Endometrial microvascular endothelial cells (primary cell): Measurements from ENCODE around the gene GALNT10. TPM values are rescaled to one million over a fixed set of nuclear protein-coding genes. Genes with fewer than 3 reads are reported as not detected.

ENCODE experiments used
- in situ Hi-C: cut with HindIII; loops from 2 replicates; pipeline ENCODE4 v1.10.0; 2017; ENCODE audit warnings: low sequenced_read_pairs, low pct_unique_long_range_greater_than_20kb; ENCODE audit errors: inconsistent ontology term
- total RNA-seq: library from RNA; depleted of rRNA; stranded (reverse); fragments of >200 nt; gene quantifications from one replicate; pipeline ENCODE4 v1.2.3, GENCODE V29; 2015; ENCODE audit errors: inconsistent ontology term

GALNT10 gene
- total RNA-seq, 1 donor from 2014 or later = 55.1 TPM

- in situ Hi-C loops = loop anchor here (25.0 kb wide), 1 partner anchor 189 kb away; the partner anchor contains the start of gene GALNT10
Observed at GRCh38 chr5:154376481-154376880, 185.9 kb downstream of the GALNT10 start.

DNA sequence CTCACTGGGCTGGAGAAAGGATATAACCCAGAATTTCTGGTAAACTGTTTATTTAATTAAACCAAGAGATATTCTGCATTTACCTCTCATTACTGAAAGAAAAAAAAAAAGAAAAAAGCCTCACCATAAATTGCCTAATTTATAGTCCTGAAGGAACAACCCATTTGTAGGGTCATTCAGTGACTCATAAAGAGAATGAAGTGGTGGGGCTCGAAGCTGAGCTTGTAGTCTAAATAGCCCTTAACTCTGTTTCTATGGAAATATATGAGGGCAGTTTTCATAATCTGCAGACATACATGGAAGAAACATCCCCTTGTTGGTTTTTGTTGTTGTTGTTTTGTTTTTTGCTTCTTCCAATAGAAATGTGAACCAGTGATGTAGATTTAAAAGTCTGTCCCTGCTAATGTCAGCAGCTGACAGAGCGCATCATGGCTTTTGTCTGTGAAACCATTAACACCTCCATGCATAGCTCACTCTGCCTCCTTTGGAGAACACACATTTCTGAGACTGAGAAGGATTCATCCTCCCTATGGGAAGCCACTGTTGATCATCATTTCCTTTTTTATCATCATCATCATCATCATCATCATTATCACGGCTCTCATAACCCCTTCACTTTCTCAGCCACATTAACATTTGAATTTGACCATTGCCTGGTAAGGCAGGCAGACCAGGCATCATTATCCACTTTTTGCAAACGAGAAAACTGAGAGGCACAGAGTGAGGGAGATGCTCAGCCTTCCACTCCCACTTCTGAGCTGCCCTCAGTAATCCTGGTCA, 187.4 kb downstream of the GALNT10 start:
- in situ Hi-C loops = loop anchor here (25.0 kb wide), 1 partner anchor 191 kb away; the partner anchor contains the start of gene GALNT10

- in situ Hi-C loops = loop anchor here (25.0 kb wide), 1 partner anchor 193 kb away; the partner anchor contains the start of gene GALNT10
Observed at GRCh38 chr5:154380263-154380662, 189.7 kb downstream of the GALNT10 start.

DNA sequence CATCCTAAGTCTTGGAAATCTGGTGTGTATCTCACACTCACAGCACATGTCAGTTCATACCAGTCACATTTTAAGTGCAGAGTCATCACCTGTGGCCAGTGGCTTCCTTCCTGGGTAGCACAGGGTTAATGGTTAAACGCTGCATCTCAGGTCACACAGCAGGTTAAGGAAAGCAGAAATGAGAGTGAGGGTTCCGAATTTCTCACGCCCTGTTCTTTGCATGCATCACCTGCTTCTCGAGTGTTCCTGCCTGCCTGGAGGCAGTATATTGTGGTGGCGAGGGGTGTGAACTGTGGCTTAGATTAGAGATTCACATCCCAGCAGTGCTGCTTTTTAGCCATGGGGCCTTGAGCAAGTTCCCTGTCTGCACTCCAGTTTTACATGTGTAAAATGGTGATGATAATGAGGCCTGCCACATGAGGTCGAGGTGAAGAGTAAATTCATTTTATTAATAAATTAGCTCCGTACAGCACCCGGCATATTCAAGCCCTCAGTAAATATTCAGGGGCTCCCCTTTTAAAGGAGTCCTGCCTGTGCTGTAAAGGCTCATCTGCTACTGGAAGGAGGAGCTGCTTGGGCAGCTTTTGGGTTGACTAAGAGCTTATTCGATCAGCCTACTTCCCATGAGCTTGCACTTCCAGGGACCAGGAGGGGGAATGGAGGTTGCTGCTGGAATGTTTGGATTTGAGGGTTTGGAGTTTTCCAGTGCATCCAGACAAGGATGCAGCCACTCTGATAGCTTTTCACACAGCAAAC, 194.1 kb downstream of the GALNT10 start:
- in situ Hi-C loops = loop anchor here (25.0 kb wide), 1 partner anchor 197 kb away; the partner anchor contains the start of gene GALNT10

DNA sequence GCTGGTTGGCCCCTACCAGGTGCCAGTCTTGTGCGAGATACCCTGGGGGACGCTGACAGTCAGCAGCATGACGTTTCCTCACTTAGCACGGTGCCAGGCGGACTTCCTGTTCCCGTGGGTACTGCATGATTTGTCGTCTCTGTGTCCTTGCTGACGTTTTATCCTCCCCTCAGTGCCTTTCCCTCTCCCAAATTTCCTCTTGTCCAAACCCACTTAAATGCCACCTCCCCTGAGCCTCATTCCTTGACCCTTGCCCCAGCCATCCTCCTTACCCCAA, 194.6 kb downstream of the GALNT10 start:
- in situ Hi-C loops = loop anchor here (25.0 kb wide), 1 partner anchor 198 kb away; the partner anchor contains the start of gene GALNT10

- in situ Hi-C loops = loop anchor here (25.0 kb wide), 1 partner anchor 200 kb away; the partner anchor contains the start of gene GALNT10
Observed at GRCh38 chr5:154386952-154387629, 196.6 kb downstream of the GALNT10 start.

GRCh38 chr5:154388842-154389241, 198.3 kb downstream of the GALNT10 start:
- in situ Hi-C loops = loop anchor here (25.0 kb wide), 1 partner anchor 202 kb away; the partner anchor contains the start of gene GALNT10

GRCh38 chr5:154390096-154390495, 199.6 kb downstream of the GALNT10 start:
- in situ Hi-C loops = loop anchor here (25.0 kb wide), 1 partner anchor 203 kb away; the partner anchor contains the start of gene GALNT10

- in situ Hi-C loops = loop anchor here (25.0 kb wide), 1 partner anchor 204 kb away; the partner anchor contains the start of gene GALNT10
Observed at GRCh38 chr5:154390746-154391359, 200.3 kb downstream of the GALNT10 start.

DNA sequence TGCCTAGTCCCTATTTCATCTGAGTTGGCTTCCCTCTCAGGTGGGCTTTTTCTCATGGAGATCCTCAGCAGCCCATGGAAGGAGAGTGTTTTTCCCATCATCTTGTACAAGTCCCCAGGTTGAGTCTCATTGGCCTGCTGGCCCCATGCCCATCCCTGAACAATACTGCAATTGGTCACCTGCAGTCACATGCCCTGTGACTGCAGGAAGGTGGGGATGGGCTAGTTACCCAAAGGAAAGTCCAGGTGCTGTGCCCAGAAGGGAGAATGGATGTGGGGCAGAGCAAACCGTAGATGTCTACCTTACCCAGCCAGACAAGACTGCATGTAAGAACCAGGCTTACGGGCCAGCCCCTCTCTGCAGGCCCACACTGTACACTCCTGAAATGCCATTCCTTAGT, 201.3 kb downstream of the GALNT10 start:
- in situ Hi-C loops = loop anchor here (25.0 kb wide), 1 partner anchor 204 kb away; the partner anchor contains the start of gene GALNT10

- in situ Hi-C loops = loop anchor here (25.0 kb wide), 1 partner anchor 207 kb away; the partner anchor contains the start of gene GALNT10
Observed at GRCh38 chr5:154393850-154394249, 203.3 kb downstream of the GALNT10 start.

DNA sequence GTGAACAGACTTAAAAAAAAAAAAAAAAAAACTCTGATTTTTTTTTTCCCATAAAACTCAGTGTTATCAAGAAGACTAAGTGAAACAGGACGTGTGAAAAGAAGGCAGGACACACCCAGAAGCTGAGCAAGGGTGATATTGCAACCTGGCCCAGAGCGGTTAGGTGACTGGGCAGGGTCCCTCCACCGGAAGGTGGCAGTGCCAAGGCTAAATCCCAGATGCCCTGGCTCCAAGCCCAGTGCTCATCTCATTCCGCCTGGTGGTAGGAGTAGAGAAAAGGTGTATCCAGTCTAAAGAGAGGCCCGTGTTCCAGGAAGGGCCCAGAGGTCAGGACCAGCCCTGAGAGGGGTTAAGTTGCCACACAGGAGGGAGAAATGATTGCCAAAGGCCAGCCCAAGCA, 203.8 kb downstream of the GALNT10 start:
- in situ Hi-C loops = loop anchor here (25.0 kb wide), 1 partner anchor 207 kb away; the partner anchor contains the start of gene GALNT10

DNA sequence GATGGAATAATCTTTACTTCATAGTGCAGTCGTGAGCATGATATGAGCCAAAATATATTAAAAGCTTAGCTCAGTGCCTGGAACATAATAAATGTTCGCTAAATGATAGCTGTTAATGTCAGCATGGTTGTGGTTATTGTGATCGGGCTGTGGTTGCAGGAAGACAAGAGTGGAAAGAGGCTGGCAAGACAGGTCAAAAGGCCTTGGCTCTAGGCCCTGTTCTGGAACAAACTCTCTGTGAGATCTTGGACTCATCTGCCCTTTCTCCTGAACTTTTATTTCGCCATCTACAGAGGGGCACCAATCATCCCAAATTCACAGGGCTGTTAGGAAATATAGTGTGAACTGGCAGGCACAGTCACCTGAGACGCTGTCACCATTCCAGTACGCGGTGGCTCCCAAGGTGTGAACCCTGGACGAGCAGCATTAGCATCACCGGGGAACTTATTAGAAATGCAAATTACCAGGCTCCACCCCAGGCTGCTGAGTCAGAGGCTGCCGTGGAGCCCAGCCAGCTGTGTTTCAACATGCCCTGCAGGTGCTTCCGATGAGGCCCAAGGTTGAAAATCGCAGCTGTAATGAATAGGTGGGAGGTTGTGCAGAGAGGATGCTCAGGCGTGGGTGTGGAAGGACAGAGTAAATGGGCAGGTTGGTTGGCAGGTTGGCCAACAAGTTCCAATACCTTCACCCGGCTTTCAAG, 205.0 kb downstream of the GALNT10 start:
- in situ Hi-C loops = loop anchor here (25.0 kb wide), 1 partner anchor 208 kb away; the partner anchor contains the start of gene GALNT10

GRCh38 chr5:154396128-154396527, 205.6 kb downstream of the GALNT10 start:
- in situ Hi-C loops = loop anchor here (25.0 kb wide), 1 partner anchor 209 kb away; the partner anchor contains the start of gene GALNT10

DNA sequence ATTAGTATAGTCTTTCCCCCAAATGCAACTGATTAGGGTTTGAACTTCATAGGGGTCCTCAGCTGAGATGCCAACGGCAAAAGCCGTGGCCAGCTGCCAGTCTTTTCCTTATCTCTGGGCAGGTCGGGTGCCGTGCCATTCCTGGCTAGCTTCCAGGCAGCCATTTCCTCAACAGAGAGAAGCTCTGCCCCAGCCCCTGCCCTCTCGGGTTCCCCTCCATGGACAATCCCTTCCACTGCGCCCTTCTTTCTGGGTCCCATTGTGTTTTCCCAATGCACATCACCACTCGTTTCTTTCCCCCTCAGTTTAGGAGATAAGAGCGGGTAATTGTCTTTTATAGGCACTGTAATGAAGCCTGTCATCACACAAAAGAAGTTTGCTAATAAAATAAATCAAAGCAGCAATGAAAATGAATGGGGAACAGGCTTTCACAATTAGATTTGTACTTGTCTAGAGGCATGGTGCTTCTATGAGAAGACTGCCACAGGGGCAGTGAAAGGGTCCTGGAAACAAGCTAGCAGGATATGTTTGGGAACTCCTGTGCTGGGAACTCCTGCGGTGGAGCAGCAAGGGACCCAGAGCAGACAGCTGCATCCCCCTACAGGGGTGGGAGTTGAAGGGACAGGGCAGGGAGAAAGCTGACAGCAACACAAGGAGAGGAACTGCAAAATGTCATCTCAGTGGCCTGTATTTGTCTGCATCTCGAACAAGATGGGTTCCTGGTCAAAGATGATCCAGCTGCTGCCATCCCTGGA, 207.3 kb downstream of the GALNT10 start:
- in situ Hi-C loops = loop anchor here (25.0 kb wide), 1 partner anchor 211 kb away; the partner anchor contains the start of gene GALNT10

DNA sequence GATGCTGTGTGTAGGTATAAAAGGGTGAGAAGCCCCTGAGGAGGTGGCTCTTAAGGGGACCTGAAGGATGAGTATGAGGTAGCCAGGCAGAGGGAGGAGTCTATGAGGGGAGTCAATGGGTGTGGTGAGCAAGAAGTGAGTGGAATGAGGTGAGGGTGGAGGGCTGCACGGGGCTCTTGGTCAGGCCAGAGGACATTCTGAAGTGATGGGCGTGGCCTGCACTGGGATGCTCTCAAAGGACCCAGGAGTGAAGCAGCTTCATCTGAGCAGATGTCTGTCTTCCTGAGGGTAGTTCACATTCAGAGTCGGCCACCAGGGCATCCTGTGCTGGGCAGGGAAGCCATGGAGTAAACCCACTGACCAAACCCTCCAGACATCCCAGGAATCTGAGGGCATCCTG, 210.1 kb downstream of the GALNT10 start:
- in situ Hi-C loops = no loop called here

- in situ Hi-C loops = no loop called here
Observed at GRCh38 chr5:154401355-154401754, 210.8 kb downstream of the GALNT10 start.
